HG02623 (cell line): ENCODE results near the gene CDH18.

ENCODE experiments used
- ATAC-seq: cut with Tn5 transposase; IDR thresholded peaks from one replicate; pipeline ENCODE4 v1.9.1; 2021; ENCODE audit warnings: moderate library complexity; ENCODE audit not compliant: unreplicated experiment

Gene CDH18

DNA sequence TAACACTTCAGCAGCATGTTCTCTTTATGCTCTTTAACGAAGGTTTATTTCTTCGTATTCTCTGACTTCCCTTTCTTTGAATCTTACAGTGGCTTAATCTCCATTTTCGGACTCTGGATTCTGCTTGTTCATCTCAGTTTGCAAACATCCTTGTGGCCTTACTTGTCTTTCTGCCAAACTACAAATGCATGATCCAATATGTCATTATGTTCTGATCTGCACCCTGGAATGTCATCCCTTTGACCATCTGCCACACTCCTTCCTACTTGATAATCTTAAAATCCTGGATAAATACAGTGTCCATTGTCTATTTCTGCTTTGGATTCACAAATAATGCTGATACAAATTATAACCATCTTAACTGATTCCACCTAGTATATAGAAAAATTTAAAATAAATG lies 499.2 kb downstream of the CDH18 start:
- ATAC-seq: no peak

GRCh38 chr5:19487480-19487879 lies 500.5 kb downstream of the CDH18 start:
- ATAC-seq: no peak

- no peak for ATAC-seq
Measured at GRCh38 chr5:19479562-19479961, 508.4 kb downstream of the CDH18 start.

DNA sequence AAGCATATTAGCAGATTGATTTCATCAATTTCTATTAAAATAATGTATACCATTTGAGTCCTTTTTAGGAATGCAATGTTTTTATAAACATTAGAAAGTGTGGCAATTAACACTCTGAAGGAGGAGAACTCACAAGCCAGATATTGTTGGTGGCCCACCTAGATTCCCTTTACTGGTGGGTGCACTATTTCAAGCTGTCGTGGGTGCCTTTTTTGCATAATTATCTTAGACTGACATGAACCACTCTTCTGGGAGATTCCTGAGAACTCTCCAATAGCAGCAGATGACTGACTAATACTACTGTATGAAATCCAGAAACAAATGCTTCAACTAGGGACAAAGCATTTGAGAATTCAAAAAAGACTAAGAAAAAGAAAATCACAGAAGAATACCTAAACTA lies 526.0 kb downstream of the CDH18 start:
- ATAC-seq: no peak

GRCh38 chr5:19424506-19424905 lies 563.5 kb downstream of the CDH18 start:
- no peak for ATAC-seq
